ENCODE measurements around the gene SLPI. TPM values are rescaled to one million over a fixed set of nuclear protein-coding genes. Genes with fewer than 3 reads are reported as not detected.

Gene SLPI
- total RNA-seq, 1 donor from 2014 or later: 0.39 TPM

DNA sequence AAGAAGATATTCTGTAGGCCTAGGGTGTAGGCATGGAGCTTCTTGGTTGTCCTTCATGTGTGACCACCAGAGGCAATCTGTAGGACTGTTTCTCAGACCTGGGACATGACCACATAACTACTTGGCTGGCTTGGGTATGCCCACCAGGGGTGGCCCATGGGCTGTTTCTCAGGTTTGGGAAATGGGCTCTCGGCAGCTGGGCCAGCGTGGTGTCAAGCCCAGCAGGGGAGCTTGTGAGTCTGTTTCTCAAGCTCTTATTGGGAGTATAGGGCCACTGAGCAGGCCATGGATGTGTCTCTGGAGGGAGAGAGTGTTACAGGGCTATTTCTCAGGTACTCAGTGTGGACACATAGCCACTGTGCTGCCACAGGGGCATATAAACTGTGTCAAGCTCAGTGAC, 35.7 kb downstream of the SLPI start:
- DNase-seq (ENCODE audit: low read depth in 2 of 2): no peak

DNA sequence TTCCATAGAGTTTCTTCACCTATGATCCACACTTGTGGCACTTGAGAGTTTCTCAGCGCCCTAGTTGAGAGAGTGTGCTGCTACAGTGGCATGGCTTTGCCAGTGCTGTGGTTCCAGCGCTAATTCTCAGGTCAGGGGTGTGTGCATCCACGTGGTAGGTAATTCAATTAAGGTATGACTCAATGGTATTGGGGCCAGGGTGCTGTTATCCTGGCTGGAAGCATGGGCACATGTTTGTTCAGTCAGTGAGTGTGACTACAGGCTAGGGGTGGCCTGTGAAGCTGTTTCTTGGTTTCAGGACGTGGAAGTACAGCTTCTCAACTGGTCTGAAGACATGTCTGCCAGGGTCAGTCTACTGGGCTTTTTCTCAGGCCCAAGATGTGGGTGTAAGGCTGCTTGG, 36.2 kb downstream of the SLPI start:
- no peak for DNase-seq (ENCODE audit: low read depth in 2 of 2)

DNA sequence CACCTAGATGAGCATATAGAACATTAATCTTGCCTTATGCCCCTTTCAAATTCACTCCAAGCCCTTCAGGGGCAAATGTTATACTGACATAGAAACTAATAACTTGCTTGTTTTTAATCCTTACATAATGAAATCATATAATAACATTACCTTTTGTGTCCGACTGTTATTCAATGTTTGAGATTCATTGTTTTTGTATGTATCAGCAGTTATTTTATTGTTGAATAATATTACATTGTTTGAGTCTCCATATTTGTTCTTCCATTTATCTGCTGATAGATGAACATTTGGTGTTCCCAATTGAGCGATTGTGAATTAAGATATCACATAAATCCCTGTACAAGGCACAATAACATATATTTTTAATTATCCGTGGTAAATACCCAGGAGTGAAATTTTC, 41.5 kb downstream of the SLPI start:
- DNase-seq (ENCODE audit: low read depth in 2 of 2): no peak

DNA sequence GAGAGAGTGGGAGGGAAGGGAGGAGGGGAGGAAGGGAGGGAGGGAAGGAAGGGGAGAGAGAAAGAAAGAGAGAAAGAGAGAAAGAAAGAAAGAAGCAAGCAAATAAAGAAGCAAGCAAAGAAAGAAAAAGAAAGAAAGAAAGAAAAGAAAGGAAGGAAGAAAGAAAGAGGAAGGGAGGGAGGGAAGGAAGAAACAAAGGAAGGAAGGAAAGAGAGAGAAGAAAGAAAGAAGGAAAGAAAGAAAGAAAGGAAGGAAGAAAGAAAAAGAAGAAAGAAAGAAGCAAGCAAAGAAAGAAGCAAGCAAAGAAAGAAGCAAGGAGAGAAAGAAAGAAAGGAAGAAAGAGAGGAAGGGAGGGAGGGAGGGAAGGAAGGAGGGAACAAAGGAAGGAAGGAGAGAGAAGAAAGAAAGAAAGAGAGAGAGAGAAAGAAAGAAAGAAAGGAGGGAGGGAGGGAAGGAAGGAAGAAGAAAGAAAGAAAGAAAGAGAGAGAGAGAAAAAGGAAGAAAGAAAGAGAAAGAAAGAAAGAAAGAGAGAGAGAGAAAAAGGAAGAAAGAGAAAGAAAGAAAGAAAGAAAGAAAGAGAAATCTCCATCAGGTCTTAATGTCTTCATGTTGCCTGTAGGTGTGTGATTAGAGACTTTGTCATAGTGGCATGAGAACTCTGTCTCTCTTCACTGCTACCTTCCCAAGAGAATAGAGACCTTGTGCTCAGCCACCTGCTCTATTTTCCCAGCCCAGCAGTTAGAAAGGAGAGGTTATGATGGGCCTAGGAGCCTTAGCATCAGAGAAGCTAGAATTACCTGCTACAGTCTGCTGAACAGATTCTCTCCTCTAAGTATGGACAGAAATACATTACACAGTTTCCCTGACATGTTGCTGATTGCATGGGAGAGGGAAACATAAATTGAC, 42.5 kb downstream of the SLPI start:
- DNase-seq (ENCODE audit: low read depth in 2 of 2): no peak

DNA sequence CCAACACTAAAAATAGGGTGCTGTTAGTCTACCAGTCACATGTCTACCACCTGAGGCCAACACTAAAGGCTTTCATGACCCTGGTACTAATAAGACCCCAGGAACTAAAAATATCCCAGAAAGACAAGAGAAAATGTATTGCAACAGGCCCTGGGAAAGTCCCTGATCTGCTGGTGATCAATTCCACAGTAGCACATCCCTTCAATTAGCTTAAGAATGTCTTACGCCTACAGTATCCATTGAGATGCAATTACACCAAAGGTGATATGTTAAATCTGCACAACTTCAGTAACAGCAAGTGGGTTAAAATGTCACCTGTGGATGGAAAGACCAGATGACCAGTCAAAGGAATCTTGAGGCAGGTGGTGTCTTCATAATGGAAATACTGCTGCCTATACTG, 44.4 kb downstream of the SLPI start:
- no peak for DNase-seq (ENCODE audit: low read depth in 2 of 2)

DNA sequence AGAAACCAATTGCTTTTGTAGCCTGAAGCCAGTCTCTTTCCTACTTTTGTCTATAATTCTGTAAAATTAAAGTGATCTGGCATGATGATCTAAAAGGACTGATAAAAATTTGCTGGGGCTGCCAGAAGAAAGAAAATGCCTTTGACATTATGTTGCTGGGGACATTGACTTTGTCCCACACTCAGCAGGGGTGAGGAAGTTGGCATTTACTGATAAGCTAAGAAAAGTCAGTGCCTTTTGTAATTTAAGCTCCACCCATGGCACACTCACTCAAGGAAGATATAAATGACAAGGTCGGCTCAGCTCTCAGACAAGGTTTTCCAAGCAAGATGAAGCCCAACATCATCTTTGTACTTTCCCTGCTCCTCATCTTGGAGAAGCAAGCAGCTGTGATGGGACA, 47.6 kb downstream of the SLPI start, which contains the start of gene SEMG1:
SEMG1 (plus strand) TSS at position 309 of the 400 bp plus-strand sequence; CDS start at position 330, 21 bp downstream.
- DNase-seq (ENCODE audit: low read depth in 2 of 2): no peak

Other genes starting within 250 kb of the SLPI start
- gene KCNS1, start 153.4 kb downstream of the SLPI start, total RNA-seq: under 0.01 and 0.25 TPM in 2 replicates
- not detected in 2 replicates for gene WFDC5, start 139.4 kb downstream of the SLPI start, total RNA-seq
- gene WFDC12, start 130.1 kb downstream of the SLPI start, total RNA-seq: not detected in 2 replicates
- not detected in 2 replicates for gene PI3, start 79.7 kb downstream of the SLPI start, total RNA-seq
- gene SEMG1, start 47.5 kb downstream of the SLPI start, total RNA-seq: not detected in 2 replicates
- not detected in 2 replicates for gene SEMG2, start 33.2 kb downstream of the SLPI start, total RNA-seq
- gene RBPJL, start 52.3 kb upstream of the SLPI start, total RNA-seq: not detected in 2 replicates
- gene MATN4, start 53.7 kb upstream of the SLPI start, total RNA-seq: under 0.01 TPM in 2 replicates
- 37.7 and 55.6 TPM in 2 replicates for gene SDC4, start 93.9 kb upstream of the SLPI start, total RNA-seq
- gene SYS1, start 108.6 kb upstream of the SLPI start, total RNA-seq: 16.6 and 24.0 TPM in 2 replicates
- not detected in 2 replicates for gene TP53TG5, start 123.8 kb upstream of the SLPI start, total RNA-seq
- 6.4 and 9.4 TPM in 2 replicates for gene DBNDD2, start 153.7 kb upstream of the SLPI start, total RNA-seq
- 16.4 and 31.0 TPM in 2 replicates for gene PIGT, start 161.6 kb upstream of the SLPI start, total RNA-seq
- not detected in 2 replicates for gene WFDC2, start 215.2 kb upstream of the SLPI start, total RNA-seq

Data from dermis microvascular lymphatic vessel endothelial cell (primary cell).